Esophagus muscularis mucosa (tissue), 4 donors: Measurements from ENCODE around the gene PANK2. TPM values are rescaled to one million over a fixed set of nuclear protein-coding genes. Genes with fewer than 3 reads are reported as not detected.
"Not testable (repeated sequence)": the region's sequence is repeated elsewhere in the genome, so short reads cannot be mapped to it uniquely, and the experiment has no call there.

Experiments
- DNase-seq: peaks from one replicate; pipeline ENCODE4 v3.0.0-alpha.2; 2017; ENCODE audit errors: extremely low spot score
- H3K27ac ChIP-seq, 4 donors: fragments of 200-600 bp; sonication (generic); replicated peaks in 1 of 4; 1 replicate in 3 of 4; 2 replicates in 1 of 4; pipeline ENCODE4 v1.5.1; 2016 to 2019; ENCODE audit warnings: mild to moderate bottlenecking in 1 of 4
- H3K27me3 ChIP-seq, 4 donors: fragments of 200-600 bp; sonication (generic); one replicate each; pipeline versions ENCODE4 v1.5.1 to v1.6.0; 2016 to 2019
- H3K36me3 ChIP-seq, 4 donors: fragments of 200-600 bp; sonication (generic); one replicate each; pipeline ENCODE4 v1.5.1; 2016 to 2019
- H3K4me1 ChIP-seq, 4 donors: fragments of 200-600 bp; sonication (generic); one replicate each; pipeline ENCODE4 v1.5.1; 2016 to 2019
- H3K4me3 ChIP-seq, 4 donors: fragments of 200-600 bp; sonication (generic); 1 replicate in 2 of 4; 2 replicates in 2 of 4; pipeline ENCODE4 v1.5.1; 2016 to 2019; ENCODE audit warnings: mild to moderate bottlenecking in 4 of 4, moderate library complexity in 1 of 4
- H3K9me3 ChIP-seq, 4 donors: fragments of 200-600 bp; sonication (generic); 1 replicate in 3 of 4; 2 replicates in 1 of 4; pipeline ENCODE4 v1.5.1; 2016 to 2019
- CTCF ChIP-seq, 3 experiments: fragments of 200-600 bp in 2 of 3; fragments of 450-650 bp in 1 of 3; sonication (generic) in 2 of 3; IDR thresholded peaks; one replicate each; pipeline ENCODE4 v1.5.1; 2017 to 2019; ENCODE audit warnings: antibody characterized with exemption in 3 of 3, mild to moderate bottlenecking in 2 of 3, moderate library complexity in 1 of 3
- EP300 ChIP-seq: sonication (generic); formaldehyde crosslinking; IDR thresholded peaks from one replicate; pipeline ENCODE4 v1.6.1; 2017; ENCODE audit warnings: antibody characterized with exemption
- POLR2A ChIP-seq: fragments of 450-650 bp; IDR thresholded peaks from one replicate; pipeline ENCODE4 v1.6.1; 2017; ENCODE audit warnings: antibody characterized with exemption, moderate library complexity, mild to moderate bottlenecking, low read depth
- POLR2AphosphoS5 ChIP-seq, 2 donors: sonication (generic); formaldehyde crosslinking; IDR thresholded peaks; one replicate each; pipeline ENCODE4 v1.6.1; 2017; ENCODE audit warnings: antibody characterized with exemption in 2 of 2
- WGBS: methylation state at CpG from one replicate; pipeline ENCODE4 v1.1.5; 2018; 5-methylcytosine and 5-hydroxymethylcytosine counted together
- intact Hi-C: fragments of 100-400 bp; cut with DNase I; formaldehyde crosslinking; loops from one replicate; pipeline ENCODE4 v1.15.1; 2023
- total RNA-seq, 4 donors: library from RNA; depleted of rRNA; stranded (reverse); fragments of >200 nt; gene quantifications; one replicate each; pipeline versions ENCODE4 v1.1.0 to v1.2.1, GENCODE V29; 2016

Gene PANK2
- total RNA-seq, 4 donors from 2014 or later: 42.8 to 52.1 (median 46.6) TPM

DNA sequence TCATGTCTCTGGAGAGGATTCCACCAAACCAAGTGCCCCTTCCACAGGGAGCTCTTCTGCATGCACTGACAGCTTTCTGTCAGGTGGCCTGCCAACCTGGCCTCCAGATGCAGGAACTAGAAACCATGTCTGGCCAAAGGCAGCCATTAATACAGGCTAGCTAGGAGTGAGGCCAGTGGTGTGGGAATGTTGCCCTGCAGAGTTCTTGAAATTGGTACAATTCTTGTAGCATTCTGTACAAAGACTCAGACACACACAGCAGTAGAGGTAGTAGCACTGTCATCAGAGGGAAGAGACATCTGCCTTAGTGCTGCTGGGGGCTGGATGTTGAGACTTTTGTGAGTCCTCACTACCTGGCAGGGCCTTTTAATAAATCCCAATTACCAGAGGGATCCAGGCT, 77.4 kb downstream of the PANK2 start:
- Histone ChIP-seq H3K27ac (no peak overlapping the region), H3K9me3 (no peaks in the 10 kb centered on the region), H3K4me1 (peaks cover 0 to 6% (median 0%) of the 10 kb centered on the region in 4 donors), H3K36me3 (peaks cover 0 to 4% (median 0%) of the 10 kb centered on the region in 4 donors), H3K4me3 (no peak overlapping the region), H3K27me3 (no peaks in the 10 kb centered on the region)
- intact Hi-C loops: no loop called here
- TF ChIP-seq EP300: no peak
- no peak for TF ChIP-seq POLR2A
- no peak for TF ChIP-seq CTCF (IDR thresholded peaks at IDR 0.05)
- no peak for TF ChIP-seq POLR2AphosphoS5 (IDR thresholded peaks at IDR 0.05)
- no peak for DNase-seq

DNA sequence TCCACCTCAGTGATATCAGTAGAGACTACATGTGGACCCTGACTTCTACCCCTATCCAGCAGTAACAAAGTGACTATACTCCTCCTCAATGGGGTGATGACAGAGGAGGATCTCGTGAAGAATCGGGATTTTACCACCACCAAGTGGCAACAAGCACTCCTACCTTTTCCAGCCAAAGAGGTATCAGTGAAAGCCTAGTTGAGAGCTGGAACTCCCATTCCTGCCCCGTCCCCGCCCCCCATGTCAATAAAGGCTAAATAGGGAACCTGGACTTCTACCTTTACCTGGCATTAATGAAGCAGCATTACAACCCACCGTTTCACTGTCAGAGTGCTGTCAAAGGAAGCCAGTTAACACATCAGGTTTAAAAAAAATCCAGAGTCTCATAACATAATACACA, 80.8 kb downstream of the PANK2 start:
- intact Hi-C loops: no loop called here
- H3K4me3 ChIP-seq: no peak overlapping the region
- 94% methylated on average over 5 of the region's 5 CpGs for WGBS
- no peaks in the 10 kb centered on the region for H3K27me3 ChIP-seq
- no peak for DNase-seq
- no peak overlapping the region for H3K27ac ChIP-seq
- no peak for TF ChIP-seq POLR2AphosphoS5 (IDR thresholded peaks at IDR 0.05)
- no peak for TF ChIP-seq EP300
- TF ChIP-seq POLR2A: no peak
- no peak for TF ChIP-seq CTCF (IDR thresholded peaks at IDR 0.05)
- H3K9me3 ChIP-seq: no peaks in the 10 kb centered on the region
- H3K36me3 ChIP-seq: peaks cover 0 to 4% (median 0%) of the 10 kb centered on the region in 4 donors
- H3K4me1 ChIP-seq: peaks cover 0 to 4% (median 0%) of the 10 kb centered on the region in 4 donors

GRCh38 chr20:3971145-3971544, 82.0 kb downstream of the PANK2 start:
- Histone ChIP-seq H3K36me3 (peaks cover 0 to 4% (median 0%) of the 10 kb centered on the region in 4 donors), H3K4me3 (no peak overlapping the region), H3K4me1 (no peaks in the 10 kb centered on the region), H3K27me3 (no peaks in the 10 kb centered on the region), H3K9me3 (no peaks in the 10 kb centered on the region), H3K27ac (no peak overlapping the region)
- no peak for DNase-seq
- 78% methylated on average over 2 of the region's 2 CpGs for WGBS
- TF ChIP-seq POLR2AphosphoS5 (IDR thresholded peaks at IDR 0.05): no peak
- TF ChIP-seq CTCF (IDR thresholded peaks at IDR 0.05): no peak
- TF ChIP-seq EP300: no peak
- TF ChIP-seq POLR2A: no peak
- intact Hi-C loops: no loop called here

DNA sequence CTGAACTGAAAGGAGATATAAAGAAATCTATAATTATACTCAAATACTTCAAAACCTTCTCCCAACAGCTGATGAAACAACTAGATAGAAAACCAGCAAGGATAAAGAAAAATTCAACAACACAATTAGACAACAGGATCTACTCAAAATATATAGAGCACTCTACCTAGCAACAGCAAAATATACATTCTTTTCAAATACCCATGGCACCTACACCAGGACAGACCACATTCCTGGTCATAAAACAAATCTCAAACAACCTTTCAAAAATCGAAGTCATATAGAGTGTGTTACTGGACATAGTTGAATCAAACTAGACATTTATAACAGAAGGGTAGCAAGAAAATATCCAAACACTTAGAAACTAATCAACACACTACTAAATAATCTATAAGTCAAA, 83.0 kb downstream of the PANK2 start:
- TF ChIP-seq POLR2A (no peak), CTCF (IDR thresholded peaks at IDR 0.05) (no peak), POLR2AphosphoS5 (IDR thresholded peaks at IDR 0.05) (no peak), EP300 (no peak)
- DNase-seq: no peak
- WGBS: 96% methylated on average over 1 of the region's 1 CpG
- Histone ChIP-seq H3K27ac (no peak overlapping the region), H3K4me1 (no peaks in the 10 kb centered on the region), H3K4me3 (no peak overlapping the region), H3K36me3 (peaks cover 0 to 4% (median 0%) of the 10 kb centered on the region in 4 donors), H3K9me3 (no peaks in the 10 kb centered on the region), H3K27me3 (no peaks in the 10 kb centered on the region)
- intact Hi-C loops: no loop called here

DNA sequence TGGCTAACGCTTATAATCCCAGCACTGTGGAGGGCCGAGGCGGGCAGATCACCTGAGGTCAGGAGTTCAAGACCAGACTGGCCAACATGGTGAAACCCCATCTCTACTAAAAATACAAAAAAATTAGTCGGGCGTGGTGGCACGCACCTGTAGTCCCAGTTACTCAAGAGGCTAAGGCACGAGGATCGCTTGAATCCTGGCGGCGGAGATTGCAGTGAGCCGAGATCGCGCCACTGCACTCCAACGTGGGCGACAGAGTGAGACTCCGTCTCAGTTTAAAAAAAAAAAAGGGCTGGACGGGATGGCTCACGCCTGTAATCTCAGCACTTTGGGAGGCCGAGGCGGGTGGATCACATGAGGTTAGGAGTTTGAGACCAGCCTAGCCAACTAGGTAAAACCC, 83.4 kb downstream of the PANK2 start:
- H3K27ac ChIP-seq, H3K4me1 ChIP-seq, H3K9me3 ChIP-seq, DNase-seq, H3K36me3 ChIP-seq, H3K27me3 ChIP-seq, H3K4me3 ChIP-seq, intact Hi-C loops: not testable (repeated sequence)
- WGBS: 96% methylated on average over 20 of the region's 20 CpGs
